NCI-H2171 (cell line): ENCODE data around the gene PPP1R14D.
A peak's percentile ranks its signal among the peaks of the same experiment; 100 is the strongest.
"Not testable (repeated sequence)": the region's sequence is repeated elsewhere in the genome, so short reads cannot be mapped to it uniquely, and the experiment has no call there.

Experiments
- DNase-seq: peaks from one replicate; lab custom pipeline; 2025; lab: John Stamatoyannopoulos, UW

PPP1R14D gene

GRCh38 chr15:40828447-40829036 is at the start of gene PPP1R14D:
Gene PPP1R14D, minus strand, starts transcription at chr15:40828708. Its CDS starts 67 bp downstream, at chr15:40828641.
- no peak for DNase-seq

GRCh38 chr15:40877694-40878093 is 49.2 kb upstream of the PPP1R14D start:
- DNase-seq = no peak

DNA sequence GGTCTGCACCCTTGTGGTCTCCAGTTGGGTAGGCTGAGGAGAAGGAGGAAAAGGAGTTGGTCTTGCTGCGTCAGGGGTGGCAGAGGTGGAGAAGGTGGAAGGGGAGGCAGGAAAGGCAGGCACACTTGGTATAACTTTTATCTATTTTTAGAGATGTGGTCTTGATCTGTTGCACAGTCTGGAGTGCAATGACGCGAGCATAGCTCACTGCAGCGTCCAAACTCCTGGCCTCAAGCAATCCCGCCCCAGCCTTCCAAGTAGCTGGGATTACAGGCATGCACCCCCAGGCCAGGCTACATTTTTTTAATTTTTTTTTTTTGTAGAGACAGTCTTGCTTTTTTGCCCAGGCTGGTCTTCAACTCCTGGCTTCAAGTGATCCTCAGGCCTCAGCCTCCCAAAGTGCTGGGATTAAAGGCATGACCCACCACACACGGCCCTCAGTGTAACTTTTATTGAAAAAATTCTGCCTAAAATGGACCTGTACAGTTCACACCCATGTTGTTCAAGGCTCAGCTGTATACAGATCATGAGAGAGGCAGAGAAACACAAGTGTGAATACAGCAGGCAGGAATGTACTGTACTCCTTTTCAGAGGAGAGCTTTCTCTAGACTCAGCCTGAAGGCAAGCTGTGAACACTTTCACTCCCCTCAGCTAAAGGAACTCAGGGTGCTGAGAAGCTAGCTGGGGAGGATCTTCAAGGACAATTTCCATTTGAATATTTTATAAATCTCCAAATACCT is 47.7 kb upstream of the PPP1R14D start:
- DNase-seq = no peak

GRCh38 chr15:40873694-40874561 is 45.4 kb upstream of the PPP1R14D start, which contains the start of gene RHOV:
Gene RHOV, minus strand, starts transcription at chr15:40874234. Its CDS starts 95 bp downstream, at chr15:40874139.
- peak; percentile 89 for DNase-seq

DNA sequence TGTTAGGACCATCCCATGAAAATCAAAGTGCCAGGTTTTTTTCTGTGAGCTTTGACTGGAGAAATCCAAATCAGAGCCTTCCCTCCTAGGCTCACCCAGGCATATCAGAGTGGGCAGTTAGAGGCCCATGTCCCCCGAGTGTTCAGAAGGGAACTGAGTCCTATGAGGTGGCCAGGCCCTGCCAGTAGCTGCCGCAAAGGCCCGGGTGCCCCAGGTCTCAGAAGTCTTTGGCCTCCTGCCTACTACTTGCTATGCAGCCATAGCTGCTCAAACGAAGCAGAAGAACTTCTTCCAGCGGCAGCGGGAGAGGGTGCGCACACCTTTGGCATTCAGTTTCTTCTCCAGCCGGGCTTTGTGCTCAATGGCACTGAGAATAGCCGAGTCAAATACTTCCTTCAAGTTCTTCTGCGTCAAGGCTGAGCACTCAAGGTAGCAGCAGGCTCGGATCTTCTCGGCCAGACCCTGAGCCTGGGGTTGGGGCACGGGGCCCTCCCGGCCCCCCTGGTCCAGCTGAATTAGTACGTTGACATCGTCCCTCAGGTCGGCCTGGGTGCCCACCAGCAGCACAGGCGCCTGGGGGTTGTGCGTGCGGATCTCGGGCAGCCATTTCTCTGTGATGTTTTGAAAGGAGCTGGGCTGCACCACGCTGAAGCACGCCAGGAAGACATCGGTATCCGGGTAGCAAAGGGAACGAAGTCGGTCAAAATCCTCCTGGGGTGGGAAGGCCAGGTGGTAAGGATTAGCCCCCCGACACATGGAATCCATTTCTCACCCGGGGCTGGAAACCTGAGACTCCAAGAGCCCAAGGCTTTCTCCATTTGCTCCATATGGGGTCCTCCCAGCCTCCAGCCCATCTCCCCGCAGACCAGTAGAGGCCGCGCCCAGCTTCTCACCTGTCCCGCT is 44.5 kb upstream of the PPP1R14D start:
- DNase-seq = no peak

DNA sequence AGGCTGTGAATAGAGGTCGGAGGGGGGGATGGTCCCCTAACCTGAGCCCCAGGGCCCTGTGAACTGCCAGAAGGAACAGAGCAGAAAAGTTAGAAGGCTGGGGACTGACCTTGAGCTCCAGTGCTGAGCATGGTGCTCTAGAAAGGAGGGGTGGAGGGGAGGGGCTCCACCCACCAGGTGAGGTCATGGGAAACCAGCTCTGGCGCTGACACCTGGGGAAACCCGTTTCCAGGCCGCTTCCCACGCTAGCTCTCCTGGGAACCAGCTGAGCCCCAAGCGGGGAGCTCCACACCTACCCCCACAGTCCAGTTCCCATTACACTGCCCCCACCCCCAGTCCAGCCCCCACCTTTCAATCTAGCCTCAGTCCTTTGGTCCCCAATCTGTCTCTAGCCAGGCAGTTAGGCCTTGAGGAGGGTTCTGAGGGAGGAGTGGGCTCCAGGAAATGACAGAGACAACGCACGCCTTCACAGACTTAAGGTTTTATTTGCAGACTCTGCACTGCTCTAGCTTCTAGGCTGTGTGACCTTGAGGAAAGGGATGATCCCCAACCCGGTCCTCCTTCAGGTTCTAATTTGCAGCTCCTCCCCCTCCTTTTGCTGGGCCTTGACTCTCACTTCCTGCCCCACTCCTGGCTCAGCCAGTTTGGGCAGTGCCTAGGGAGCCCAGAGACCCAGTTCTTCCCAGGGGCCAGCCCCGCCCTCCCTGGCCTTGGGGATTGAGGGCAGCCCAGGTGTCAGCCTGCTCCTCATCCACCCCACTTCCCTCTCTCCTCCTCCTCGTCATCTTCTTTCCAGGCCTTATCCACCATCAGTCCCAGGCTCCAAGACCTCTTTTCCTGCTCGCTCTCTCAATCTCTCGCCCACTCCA is 43.5 kb upstream of the PPP1R14D start:
- no peak for DNase-seq

DNA sequence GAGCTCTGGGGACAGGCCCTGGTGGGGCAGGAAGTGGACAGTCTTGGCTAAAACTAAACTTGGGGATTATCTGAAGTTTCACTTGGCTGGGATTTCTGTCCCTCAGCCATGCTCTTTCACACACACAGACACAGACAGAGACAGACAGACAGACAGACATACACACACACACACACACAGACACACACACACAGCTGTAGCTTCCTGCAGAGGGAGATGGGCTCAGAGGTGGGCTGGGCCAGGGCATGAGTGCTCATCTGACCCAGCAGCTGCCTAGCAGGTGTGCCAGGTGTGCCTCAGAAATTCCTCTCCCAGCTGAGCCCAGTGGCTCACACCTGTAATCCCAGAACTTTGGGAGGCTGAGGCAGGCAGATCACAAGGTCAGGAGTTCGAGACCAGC is 42.2 kb upstream of the PPP1R14D start:
- DNase-seq = no peak

- no peak for DNase-seq
These were observed 41.2 kb upstream of the PPP1R14D start for GRCh38 chr15:40869686-40870085.

- no peak for DNase-seq
These were observed 38.7 kb upstream of the PPP1R14D start for GRCh38 chr15:40867199-40867598.

DNA sequence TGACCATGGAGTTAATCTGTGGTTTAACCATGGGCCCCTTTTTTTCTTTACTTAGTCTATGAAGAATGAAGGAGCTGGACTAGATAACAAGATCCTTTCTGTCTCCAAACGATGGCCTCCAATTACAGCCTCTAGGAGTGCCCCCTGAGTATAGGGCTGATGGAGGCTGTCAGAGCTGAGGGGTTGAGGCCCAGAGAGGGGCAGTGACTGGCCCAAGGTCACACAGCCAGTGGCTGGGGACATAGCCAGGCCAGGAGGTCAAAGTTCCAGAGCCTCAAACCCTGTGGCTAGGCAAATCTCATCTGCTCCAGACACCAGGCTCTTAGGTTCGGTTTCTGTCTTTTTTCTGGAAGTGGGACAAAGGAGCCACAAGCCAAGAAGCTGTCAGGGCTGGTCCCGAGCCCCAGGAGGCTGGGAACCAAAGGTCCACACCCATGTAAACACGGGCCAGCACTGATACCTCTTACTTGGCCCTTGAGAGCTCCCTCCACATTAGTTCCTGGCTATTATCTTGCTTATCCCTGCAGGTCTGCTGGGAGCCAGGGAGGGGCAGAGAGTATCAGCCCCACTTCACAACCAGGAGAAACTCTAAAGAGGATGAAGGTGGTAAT is 35.3 kb upstream of the PPP1R14D start:
- DNase-seq = no peak

GRCh38 chr15:40861147-40861546 is 32.6 kb upstream of the PPP1R14D start:
- DNase-seq = not testable (repeated sequence)

GRCh38 chr15:40859206-40859851 is 30.8 kb upstream of the PPP1R14D start:
- no peak for DNase-seq

DNA sequence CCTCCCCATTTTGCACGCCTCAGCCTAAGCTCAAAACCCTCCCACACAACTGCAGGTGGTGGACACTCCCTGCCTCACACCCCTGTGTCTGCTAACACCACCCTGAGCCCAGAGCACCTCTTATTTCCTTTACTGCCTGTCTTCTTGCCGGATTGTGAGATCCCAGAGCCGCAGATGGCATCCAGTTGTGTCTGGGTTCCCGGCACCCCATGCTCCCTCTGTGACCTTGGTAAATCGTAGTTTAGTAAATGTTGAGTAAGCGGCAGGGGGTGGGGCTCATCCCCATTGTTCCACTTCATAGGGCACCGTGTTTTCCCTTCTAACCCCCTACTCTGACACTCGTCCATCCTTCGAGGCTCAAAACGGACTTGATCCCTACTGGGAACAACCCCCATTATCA is 30.2 kb upstream of the PPP1R14D start:
- no peak for DNase-seq

DNA sequence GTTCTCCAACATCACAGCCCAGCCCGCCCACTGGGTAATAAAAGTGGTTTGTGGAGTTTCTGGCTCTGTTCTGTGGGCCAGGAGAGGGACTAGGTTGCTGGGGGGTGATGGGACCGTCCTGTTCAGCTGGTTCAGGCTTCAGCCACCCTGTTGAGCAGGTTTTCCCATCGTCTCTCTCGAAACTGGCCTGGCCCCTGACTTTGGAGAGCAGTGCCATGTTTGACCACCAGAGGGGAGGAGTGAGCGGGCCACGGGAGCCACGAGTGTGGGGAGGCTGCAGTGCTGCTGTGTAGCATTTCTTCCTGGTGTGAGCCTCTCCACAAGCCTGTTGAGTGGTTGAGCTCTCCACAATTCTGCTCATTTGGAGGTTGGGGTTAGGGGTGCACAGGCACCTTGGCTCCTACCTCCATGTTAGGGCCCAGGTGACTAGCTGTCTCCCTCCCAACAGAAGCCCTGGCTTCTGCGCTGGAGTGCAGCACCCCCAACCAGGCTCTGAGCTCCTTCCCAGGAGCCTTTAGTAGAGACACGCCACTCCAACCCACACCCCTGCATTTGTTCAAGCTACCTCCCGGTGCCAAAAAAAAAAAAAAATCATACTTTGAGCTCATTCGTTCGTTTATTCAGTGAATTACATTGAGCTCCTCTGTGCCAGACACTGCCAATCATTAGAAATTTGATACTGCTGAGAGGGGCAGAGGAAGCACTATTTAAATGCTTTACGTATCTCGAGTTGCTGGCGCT is 29.3 kb upstream of the PPP1R14D start:
- DNase-seq = peak; percentile 69

DNA sequence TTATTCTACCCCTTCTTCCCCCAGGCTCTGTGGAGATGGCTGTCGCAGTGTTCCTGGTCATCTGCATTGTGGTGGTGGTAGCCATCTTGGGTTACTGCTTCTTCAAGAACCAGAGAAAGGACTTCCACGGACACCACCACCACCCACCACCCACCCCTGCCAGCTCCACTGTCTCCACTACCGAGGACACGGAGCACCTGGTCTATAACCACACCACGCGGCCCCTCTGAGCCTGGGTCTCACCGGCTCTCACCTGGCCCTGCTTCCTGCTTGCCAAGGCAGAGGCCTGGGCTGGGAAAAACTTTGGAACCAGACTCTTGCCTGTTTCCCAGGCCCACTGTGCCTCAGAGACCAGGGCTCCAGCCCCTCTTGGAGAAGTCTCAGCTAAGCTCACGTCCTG is 28.2 kb upstream of the PPP1R14D start:
- DNase-seq = no peak

DNA sequence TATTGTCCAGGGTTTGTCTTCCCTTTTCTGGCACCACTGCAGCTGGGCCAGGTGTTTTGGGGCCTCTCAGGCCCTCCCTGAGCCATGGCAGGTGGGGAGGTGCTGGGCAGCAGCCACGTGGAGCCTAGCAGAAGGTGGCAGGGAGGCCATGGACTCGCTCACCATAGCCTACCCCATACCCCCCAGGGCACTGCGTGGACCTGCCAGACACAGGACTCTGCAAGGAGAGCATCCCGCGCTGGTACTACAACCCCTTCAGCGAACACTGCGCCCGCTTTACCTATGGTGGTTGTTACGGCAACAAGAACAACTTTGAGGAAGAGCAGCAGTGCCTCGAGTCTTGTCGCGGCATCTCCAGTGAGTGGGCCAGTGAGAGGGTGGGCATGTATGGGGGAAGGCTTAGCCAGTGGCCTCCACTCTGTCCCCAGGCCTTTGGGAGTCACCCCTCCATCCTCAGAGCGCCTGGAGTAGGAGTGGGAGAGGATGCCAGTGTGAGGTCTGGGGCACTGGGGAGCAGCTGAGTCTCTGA is 27.3 kb upstream of the PPP1R14D start:
- no peak for DNase-seq

- DNase-seq = no peak
These were observed 25.7 kb upstream of the PPP1R14D start for GRCh38 chr15:40854161-40854560.

- no peak for DNase-seq
These were observed 24.9 kb upstream of the PPP1R14D start for GRCh38 chr15:40853241-40853890.
